ENCODE results near the gene SMIM33. TPM values are rescaled to one million over a fixed set of nuclear protein-coding genes. Genes with fewer than 3 reads are reported as not detected.
"Not testable (repeated sequence)": the region's sequence is repeated elsewhere in the genome, so short reads cannot be mapped to it uniquely, and the experiment has no call there.

Gene SMIM33
- total RNA-seq = not detected
- long read RNA-seq, donor 1, partial matches to known transcripts = 0 of 1 reads
- long read RNA-seq, donor 1, other reads (novel, unspliced or antisense) = 1 of 1 reads
- long read RNA-seq, donor 2 = 0 reads

DNA sequence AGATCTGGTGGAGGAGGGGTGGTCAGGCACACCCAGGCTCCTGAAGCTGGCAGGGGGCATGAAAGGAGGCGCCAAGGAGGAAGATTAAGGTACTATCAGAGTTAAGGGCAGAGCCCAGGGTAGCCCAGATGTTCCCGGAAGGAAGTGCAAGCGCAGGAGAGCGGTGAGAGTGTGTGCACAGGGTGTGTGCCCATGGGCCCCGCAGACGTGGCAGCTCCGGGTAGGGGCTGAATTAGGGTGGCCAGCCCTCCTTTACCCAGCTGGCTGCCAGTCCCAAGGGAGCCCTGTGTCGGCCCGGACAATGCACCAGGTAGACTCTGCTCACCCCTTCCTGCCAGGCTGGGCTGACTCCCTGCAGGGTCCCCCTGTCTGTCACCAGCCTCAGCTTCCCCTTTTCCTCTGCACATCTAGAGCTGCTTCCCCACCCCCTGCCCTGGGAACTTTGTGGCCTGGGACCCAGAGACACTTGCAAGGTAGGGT lies at the start of gene SMIM33:
Gene SMIM33 (plus strand): TSS at position 184 of the 480 bp plus-strand sequence. CDS start 118 bp downstream, at position 302.
- intact Hi-C loops (cut with DNase I) = no loop called here
- no peak for DNase-seq (ENCODE audit: low spot score)

DNA sequence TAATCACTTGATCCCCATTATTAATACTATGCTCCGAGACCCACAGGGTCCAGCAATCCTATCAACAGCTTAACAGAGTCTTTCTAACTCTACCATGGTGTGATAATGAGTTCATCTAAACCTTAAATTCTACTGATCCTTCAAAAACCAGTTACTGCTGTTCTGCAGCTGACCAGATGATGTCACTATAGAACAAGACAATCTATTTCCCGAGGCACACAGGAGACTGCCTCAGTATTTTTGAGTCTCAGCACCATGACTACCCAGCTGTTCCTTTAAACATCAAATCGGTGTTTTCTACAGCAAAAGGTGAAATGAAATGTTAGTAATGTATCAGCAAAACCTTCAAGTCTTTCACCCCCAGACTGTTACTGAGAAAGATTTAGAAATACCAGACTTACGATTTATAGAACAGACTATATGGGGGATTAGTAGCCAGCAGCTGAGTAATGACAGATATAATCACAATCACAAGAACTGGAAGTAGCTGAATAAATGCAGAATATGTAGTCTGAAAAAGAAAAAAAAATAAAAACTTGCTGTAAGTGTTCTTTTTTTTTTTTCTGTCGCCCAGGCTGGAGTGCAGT lies 48.4 kb upstream of the SMIM33 start:
- no peak for DNase-seq (ENCODE audit: low spot score)

DNA sequence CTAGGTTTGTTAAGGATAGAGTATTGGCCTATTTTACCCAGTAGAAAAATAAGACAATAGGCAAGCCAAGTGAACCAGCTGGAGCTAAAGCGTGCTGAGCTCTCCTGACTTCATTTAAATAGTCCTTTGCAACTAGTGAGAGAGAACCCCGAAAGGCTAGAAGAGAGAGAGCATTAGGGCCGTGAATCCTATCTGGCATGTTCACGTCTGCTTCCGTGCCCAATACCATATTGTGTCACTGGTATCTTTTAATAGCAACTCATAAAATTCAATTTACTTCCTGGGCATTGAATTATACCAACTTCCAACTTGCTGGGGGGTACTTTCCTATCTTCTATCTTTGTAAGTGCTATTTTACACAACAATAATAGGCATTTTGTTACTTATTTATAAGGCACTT lies 45.3 kb upstream of the SMIM33 start:
- intact Hi-C loops (cut with DNase I) = no loop called here
- no peak for DNase-seq (ENCODE audit: low spot score)

More for the DNA sequence above, 48.4 kb upstream of the SMIM33 start:
- intact Hi-C loops (cut with DNase I) = loop anchor here in 1 of 2 donors (5.0 kb wide), 1 partner anchor 90 kb away; no protein-coding TSS in a partner anchor

DNA sequence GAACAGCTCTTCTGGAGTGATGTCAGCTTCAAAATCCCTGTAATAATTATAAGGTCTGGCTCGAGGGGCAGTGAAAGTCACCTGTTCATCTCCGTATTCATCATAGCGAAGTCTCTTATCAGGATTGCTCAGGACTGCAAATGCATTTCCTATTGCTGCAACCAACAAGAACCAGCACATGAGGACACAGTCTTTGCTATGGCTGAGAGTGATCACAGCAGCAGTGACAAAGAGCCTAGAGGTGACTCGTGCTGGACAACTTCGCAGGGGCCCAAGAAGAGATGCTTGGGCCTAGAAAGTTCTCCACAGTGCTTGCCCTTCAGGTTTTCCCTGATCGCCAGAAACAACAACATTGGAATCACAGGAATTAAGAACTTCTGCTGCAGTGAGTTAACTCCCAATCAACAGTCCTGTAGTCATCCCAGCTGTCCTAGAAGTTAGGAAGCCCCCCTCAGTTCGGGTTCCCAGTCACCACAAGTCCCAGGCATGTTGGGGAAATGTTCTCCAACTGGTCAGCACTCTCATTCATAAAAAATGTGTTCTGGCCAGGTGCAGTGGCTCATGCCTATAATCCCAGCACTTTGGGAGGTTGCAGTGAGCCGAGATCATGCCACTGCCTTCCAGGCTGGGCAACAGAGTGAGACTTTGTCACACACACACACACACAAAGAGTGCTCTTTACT lies 44.5 kb upstream of the SMIM33 start:
- intact Hi-C loops (cut with DNase I) = no loop called here

DNA sequence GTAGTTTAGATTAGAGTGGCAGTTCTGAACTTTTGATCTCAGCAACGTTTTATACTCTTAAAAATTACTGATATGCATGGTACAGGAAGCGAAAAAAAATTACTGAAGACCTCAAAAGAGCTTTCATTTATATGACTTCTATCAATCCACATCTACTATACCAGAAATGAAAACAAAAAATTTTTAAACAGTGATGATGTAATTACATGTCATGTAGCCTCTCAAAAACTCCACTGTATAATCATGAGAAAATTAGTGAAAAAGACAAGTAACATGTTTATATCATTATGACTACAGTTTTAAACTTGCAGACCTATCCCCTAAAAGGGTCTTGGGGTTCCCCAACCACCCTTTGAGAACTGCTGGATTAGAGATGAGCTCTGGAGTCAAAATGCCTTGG lies 40.8 kb upstream of the SMIM33 start:
- intact Hi-C loops (cut with DNase I) = no loop called here
- DNase-seq (ENCODE audit: low spot score) = no peak

More for the DNA sequence above, 44.5 kb upstream of the SMIM33 start:
- DNase-seq (ENCODE audit: low spot score) = no peak

DNA sequence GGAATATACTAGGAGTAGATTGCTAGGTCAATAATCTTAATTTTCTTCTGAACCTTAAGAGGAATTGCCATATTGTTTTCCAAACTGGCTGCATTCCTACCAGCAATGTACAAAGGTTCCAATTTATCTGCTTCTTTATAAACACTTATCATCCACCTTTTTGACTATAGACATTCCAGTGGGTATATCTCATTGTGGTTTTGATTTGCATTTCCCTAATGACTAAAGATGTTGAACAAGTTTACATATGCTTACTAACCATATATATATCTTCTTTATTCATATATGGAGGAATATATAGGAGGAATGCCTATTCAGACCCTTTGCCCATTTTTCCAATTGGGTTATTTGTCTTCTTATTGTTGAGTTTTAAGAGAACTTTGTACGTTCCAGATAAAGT lies 39.1 kb upstream of the SMIM33 start:
- DNase-seq (ENCODE audit: low spot score) = no peak
- intact Hi-C loops (cut with DNase I) = no loop called here

DNA sequence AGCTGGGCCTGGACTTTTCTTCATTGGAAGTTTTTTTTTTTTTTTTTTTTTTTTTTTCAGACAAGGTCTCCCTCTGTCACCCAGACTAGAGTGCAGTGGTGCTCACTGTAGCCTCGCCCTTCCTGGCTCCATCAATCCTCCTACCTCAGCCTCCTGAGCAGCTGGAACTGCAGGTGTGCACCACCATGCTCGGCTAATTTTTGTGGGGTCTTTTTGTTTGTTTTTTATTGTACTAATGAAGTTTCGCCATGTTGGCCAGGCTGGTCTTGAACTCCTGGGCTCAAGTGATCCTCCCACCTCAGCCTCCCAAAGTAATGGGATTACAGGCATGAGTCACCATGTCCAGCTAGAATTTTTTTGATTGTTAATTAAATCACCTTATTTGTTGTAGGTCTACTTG lies 35.1 kb upstream of the SMIM33 start:
- peak; percentile 9 for DNase-seq (ENCODE audit: low spot score)
- intact Hi-C loops (cut with DNase I) = loop anchor here in 1 of 2 donors (5.0 kb wide), 1 partner anchor 82 kb away; no protein-coding TSS in a partner anchor

DNA sequence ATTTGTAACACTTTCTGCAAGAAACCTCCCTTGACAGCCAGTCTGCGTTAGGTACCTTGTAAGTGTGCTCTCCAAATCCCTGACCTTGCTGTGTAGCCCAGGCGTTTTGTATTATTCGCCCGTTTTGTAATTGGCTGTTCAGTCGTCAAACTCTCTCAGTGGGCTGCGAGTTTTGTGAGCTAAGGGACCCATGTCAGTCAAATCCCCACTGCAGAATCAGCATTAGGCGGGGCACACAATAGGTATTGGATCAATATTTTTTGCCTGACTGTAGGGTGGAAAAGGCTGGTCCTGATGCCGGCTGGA lies 32.1 kb upstream of the SMIM33 start:
- no peak for DNase-seq (ENCODE audit: low spot score)
- intact Hi-C loops (cut with DNase I) = loop anchor here in 1 of 2 donors (5.0 kb wide), 1 partner anchor 79 kb away; no protein-coding TSS in a partner anchor

DNA sequence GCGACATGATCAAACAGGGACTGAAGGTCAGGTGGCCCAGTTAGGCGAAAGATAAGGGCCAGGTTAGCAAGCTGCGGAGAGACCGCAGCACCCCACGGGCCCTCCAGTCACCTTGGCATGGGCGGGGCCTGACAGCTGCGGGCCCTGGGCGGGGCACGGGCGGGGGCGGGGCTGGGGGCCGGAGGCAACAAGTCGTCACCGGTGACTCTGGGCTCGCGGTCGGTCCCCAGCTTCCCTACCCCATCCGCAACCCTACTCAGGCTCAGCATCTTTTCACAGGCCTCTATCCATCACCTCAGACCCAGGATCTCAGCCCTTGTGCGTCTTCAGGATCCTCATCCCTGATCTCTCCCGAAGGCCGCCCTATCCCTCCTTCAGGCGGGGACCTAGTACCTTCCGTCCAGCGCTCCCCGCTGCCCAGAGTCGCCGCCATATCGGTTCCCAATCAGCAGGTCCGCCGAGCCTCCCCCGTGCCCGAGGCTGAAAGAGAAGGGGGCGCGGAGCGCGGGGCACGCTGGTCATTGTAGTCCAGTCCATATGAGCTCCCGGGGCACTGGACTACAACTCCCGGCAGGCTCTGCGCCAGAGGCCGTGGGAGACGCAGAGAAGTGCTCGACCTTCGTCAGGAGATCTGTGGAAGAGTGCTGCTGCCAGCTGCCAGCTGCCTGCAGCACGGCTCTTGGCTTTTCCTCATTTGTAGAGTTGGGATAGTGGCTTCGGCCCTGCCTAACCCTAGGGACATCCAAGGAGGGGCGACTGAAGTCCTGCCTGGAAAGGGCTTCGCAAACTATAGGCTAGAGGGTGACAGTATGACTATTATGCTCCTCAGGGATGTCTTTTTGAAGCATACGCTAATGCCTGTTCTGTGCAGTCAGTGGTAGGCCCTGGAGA lies 31.5 kb upstream of the SMIM33 start, which contains the start of gene DNAJC18:
Gene DNAJC18 (minus strand): TSS at position 513 of the 891 bp plus-strand sequence. CDS start 80 bp downstream, at position 433.
- intact Hi-C loops (cut with DNase I) = loop anchor here in 1 of 2 donors (5.0 kb wide), 1 partner anchor 78 kb away; no protein-coding TSS in a partner anchor
- DNase-seq (ENCODE audit: low spot score) = peak; percentile 98

DNA sequence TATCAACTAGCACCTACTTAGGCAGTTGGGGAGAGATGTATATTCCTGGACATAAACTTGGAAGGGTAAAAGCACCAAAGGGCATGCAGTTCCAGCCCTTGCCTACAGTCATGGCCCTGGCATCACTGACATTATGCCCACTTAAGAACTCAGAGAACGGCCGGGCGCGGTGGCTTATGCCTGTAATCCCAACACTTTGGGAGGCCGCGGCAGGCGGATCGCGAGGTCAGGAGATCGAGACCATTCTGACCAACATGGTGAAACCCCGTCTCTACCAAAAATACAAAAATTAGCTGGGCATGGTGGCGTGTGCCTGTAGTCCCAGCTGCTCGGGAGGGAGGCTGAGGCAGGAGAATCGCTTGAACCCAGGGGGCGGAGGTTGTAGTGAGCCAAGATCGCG lies 30.4 kb upstream of the SMIM33 start:
- intact Hi-C loops (cut with DNase I); DNase-seq (ENCODE audit: low spot score): not testable (repeated sequence)

DNA sequence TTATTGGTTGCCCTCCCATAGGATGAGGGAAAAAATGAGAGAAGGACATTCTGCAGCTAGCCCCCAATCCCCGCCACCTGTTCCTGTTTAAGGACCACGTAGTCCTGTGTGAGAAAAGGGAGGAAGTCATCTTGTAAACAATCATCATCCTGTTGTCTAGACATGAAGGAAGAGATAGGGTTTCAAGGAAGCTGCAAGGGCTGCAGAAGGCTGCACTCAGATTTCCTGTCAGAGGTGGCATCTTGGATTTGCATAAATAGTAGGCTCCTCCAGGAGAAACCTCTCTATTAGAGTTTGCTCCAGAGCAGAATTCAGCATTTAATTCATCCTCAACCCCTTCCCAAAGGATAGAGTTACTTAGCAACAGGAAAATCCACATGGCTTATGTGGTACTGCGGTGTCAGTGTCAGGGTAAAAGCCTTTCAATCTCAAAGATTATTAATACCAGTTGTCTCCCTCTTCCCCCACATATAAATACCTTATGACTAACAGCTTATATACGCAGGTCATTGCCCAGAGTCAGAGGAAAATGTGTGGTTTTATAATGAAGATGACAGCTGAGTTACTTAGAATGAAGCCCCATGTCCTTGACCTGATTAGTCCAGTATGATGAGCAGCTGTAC lies 26.9 kb upstream of the SMIM33 start:
- DNase-seq (ENCODE audit: low spot score) = no peak
- intact Hi-C loops (cut with DNase I) = no loop called here

DNA sequence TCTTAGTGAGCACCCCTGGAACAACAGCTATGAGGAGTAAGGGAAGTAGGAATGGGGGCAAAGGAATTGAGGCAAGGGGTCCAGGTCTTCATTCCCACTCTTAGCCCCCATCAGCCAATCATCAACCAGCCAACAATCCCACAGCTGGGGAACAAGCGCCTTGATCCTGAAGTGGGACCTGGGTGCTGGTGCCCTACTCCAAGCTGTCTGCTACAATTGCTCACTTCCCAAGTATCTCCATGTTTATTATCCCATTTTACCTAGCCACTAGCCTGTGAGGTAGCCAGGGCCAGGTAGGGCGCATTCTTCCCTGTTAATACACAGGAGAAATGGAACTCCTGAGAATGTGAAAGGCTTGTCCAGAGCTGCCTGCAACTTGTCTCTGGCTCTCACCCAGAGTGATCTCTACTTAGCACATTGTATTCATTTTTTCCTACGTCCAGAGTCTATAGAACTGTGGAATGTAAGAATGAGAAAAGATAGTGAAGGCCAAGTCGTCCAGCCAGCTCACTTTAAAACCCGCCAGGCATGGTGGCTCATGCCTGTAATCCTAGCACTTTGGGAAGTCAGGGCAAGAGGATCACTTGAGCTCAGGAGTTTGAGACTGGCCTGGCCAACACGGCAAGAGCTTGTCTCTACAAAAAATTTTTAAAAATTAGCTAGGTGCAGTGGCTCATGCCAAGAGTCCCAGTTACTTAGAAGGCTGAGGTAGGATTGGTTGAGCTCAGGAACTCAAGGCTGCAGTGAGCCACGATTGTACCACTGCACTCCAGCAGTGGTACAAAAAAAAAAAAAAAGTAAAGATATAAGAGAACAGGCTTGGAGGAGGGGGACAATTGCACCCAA lies 25.3 kb upstream of the SMIM33 start:
- DNase-seq (ENCODE audit: low spot score) = no peak

DNA sequence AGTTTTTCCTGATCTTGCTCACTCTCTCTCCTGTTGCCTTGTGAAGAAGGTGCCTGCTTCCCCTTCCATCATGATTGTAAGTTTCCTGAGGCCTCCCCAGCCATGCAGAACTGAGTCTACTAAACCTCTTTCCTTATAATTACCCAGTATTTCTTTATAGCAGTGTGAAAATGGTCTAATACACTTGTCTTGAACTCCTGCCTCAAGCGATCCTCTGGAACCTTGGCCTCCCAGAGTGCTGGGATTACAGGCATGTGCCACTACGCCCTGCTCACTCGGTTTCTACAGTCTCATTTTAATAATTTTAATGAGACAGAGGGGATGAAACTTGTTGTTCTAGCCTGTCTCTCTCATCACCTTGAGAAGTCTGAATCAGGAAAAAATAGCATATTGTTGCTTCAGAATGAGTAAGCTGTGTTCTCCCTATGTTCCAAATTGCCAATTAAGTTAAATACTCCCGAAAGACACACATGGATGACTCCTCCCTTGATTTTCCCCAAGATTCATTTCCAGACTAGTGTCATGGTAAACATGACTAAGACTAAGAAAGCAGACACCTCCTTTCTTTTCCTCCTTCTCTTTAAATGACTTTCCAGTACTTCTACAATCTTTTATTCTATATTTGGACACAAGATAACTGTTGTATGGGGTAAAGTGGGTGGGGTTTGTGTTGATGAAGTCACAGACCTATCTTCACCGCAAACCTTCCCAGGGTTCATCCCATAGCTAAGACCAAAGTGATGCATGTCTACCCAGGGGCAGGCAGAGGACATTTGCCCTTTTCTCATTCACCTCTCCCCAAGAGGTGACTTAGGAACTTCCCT lies 23.6 kb upstream of the SMIM33 start:
- intact Hi-C loops (cut with DNase I) = no loop called here
- no peak for DNase-seq (ENCODE audit: low spot score)

More for the DNA sequence above, 25.3 kb upstream of the SMIM33 start:
- intact Hi-C loops (cut with DNase I) = no loop called here

DNA sequence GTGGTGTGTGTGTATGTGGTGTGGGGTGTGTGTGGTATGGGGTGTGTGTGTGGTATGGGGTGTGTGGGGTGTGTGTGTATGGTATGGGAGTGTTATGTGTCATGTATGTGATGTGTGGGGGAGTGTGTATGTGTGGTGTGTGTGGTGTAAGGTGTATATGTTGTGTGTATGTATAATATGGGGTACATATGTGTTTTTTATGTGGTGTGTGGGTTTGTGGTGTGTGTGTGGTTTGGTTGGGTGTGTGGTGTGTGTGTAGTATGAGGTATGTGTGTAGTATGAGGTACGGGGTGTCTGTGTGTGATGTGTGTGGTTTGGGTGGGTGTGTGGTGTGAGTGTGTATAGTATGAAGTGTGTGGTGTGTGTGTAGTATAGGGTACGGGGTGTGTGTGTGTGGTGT lies 19.6 kb upstream of the SMIM33 start:
- peak; percentile 5 for DNase-seq (ENCODE audit: low spot score)
- intact Hi-C loops (cut with DNase I) = no loop called here

DNA sequence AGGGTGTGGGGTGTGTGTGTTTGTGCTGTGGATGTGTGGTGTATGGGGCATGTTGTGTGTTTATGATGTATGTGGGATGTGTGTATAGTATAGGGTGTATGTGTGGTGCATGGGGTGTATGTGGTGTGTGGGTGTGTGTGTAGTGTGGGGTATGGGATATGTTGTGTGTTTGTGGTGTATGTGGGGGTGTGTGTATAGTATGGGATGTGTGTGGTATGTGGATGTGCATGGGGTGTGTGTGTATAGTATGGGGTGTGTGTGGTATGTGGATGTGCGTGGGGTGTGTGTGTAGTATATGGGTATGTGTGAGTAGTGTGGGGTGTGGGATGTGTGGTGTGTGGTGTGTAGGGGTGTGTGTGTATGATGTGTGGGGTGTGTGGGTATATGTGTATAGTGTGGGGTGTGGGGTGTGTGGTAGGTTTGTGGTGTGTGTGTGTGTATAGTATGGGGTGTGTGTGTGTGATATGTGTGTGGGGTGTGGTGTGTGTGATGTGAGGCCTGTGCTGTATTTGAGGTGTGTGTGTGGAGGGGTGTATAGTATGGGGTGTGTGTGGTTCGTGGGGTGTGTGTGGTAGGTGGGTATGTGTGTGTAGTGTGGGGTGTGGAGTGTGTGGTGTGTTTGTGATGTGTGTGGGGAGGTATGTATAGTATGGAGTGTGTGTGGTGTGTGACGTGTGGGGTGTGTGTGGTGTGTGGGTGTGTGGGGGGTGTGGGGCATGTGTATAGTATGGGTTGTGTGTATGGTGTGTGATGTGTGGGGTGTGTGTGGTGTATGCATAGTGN lies 18.7 kb upstream of the SMIM33 start:
- peak; percentile 9 for DNase-seq (ENCODE audit: low spot score)
- intact Hi-C loops (cut with DNase I) = no loop called here

DNA sequence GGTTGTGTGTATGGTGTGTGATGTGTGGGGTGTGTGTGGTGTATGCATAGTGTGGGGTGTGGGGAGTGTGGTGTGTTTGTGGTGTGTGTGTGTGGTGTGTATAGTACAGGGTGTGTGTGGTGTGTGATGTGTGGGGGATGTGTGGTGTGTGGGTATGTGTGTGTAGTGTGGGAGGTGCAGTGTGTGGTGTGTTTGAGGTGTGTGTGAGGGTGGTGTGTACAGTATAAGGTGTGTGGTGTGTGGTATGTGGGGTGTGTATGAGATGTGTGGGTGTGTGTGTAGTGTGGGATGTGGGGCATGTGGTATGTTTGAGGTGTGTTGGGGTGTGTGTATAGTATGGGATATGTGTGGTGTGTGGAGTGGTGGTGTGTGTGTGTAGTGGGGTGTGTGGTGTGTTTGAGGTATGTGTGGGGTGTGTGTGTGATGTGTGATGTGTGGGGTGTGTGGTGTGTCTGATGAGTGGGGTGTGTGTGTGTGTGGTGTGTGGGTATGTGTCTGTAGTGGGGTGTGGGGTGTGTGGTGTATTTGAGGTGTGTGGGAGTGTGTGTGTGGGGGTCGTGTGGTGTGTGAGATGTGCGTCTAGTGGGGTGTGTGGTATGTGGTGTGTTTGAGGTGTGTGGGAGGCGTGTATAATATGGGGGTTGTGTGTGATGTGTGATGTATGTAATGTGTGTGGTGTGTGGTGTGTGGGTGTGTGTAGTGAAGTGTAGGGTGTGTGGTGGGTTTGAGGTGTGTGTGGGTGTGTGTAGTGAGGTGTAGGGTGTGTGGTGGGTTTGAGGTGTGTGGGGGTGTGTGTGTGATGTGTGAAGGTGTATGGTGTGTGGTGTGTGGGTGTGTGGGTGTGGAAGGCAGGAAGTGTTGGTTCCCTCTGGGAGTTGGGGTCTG lies 16.9 kb upstream of the SMIM33 start:
- intact Hi-C loops (cut with DNase I) = no loop called here

More for the DNA sequence above, 16.9 kb upstream of the SMIM33 start:
- DNase-seq (ENCODE audit: low spot score) = peak; percentile 35

All from posterior vena cava (tissue), 2 donors.